HG03575 (cell line): ENCODE measurements around the gene ADAMTS9.

Experiments used
- ATAC-seq: cut with Tn5 transposase; IDR thresholded peaks from one replicate; pipeline ENCODE4 v1.9.1; 2021; ENCODE audit not compliant: unreplicated experiment, insufficient number of reproducible peaks, low FRiP score; ENCODE audit errors: extremely low read depth

Gene ADAMTS9

DNA sequence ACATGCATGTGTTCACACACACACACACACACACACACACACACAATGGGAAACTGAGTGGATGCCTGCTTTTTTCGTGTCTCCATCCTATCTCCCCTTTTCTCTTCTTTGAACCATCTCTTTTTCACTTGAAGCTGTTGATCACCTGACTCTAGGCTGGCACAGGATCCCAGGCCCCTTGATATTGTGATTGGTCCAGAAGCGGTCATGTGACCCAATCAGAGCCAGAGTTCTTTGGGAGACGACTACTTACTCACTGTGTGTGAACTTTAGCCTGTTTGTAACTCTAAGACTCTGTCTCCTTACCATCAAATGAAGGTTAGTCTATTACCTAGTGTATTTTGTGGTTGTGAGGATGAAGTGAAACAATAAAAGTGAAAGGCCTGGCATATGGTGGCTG is 172.9 kb downstream of the ADAMTS9 start:
- ATAC-seq, result no peak

- ATAC-seq, result no peak
These were observed 178.6 kb downstream of the ADAMTS9 start for GRCh38 chr3:64509206-64509605.

DNA sequence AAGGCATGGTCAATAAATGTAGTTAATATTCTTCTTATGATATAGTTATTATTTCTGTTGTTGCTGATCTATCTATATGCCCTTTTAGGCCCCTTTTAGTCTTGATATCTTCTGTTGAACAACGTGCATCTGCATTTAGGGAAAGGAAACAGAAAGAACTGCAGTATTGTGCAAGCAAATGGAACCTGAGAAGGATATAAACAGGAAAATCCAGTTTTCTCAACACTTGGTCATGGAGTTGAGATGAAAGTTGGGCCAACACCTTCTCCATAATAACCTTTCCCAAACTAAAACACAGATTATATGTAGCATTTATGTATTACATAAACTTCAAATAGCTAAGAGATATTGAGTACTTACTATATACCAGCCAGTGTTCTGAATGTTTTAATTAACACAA is 179.7 kb downstream of the ADAMTS9 start:
- no peak for ATAC-seq

- no peak for ATAC-seq
These were observed 181.5 kb downstream of the ADAMTS9 start for GRCh38 chr3:64506255-64506654.

GRCh38 chr3:64505419-64505818 is 182.4 kb downstream of the ADAMTS9 start:
- no peak for ATAC-seq

GRCh38 chr3:64502284-64502683 is 185.5 kb downstream of the ADAMTS9 start:
- no peak for ATAC-seq

DNA sequence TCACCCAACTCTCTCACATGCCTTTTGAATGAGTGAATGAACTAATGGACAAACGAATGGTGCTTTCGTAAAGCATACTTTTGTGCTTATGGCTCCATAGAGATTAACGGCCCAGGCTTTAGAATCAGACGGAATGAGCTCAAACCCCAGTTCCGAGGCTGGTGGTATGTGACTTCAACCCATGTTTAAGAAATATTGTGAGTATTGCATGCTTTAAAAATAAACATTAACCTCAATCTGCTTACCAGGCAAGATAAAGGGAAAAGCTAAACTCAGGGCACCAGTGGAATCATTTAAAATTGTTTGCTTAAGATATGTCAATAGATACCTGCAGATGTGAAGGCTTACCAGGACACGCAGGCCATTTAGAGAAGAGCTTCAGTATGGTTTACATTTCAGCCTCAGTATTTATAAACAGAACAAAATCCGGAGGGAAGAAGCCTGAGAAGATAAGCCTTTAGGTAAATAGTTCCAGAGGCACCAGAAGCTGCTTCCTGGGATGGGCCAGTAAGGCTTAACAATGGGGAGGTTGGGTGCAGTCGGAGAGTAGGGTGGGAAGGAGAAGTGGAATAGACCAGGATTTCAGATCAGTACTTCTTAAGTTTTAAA is 186.4 kb downstream of the ADAMTS9 start:
- no peak for ATAC-seq

DNA sequence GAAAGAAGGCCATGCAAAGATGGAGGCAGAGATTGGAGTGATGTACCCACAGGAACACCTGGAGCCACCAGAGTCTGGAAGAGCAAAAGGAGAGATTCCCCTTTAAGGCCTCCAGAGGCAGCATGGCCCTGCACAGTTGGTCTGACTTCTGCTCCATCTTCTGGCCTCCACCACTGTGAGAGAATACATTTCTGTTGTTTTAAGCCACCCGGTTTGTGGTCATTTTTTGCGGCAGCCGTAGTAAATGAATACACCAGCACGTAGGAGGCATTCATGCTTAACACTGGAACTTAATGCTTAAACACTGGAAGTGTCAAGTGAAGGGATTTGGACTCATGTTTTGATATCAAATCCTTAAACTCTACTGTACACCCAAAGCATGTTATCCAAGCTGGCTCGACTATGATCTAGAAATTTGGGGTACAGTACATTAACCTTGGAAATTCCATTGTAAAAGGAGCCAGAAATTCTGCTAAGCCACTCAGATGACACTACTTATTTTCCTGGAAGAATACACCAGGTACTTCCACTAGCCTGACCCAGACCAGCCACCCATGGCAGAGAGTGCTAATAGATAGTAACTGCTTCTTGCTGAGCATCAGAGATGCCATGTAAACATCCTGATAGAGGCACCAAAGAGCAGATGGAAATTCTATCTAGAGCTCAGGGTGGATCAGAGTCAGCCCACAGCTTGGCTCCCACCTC is 190.9 kb downstream of the ADAMTS9 start:
- no peak for ATAC-seq

GRCh38 chr3:64495781-64496334 is 191.9 kb downstream of the ADAMTS9 start:
- ATAC-seq, result no peak

DNA sequence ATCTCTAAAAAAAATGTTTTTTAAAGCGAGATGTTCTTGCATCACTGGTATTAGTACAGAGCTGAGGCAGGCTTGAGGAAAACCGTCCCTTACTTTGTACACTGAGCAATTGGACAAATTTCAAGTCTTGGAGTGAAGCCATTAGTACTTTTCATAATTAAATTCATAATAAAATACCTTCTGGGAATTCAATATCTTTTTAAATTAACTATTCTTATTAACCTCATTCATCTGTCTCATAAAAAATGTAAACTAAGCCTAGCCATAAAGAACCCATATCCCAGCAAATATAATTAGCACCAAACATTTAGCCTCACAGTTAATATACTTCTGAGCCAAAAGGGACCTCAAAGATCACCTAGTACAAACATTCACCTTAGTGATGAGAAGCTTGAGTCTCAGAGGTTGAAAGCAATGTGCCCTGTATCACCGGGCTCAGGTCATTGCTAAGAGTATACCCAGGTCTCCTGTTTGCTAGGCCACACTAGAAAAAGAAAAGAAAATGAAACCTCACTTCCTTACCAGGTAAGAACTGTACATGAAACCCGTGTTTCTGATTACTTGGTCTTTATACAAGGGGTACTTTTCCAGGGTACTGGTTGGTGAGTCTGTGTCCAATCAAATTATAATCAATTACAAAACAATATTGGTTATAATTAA is 192.5 kb downstream of the ADAMTS9 start:
- ATAC-seq, result no peak

DNA sequence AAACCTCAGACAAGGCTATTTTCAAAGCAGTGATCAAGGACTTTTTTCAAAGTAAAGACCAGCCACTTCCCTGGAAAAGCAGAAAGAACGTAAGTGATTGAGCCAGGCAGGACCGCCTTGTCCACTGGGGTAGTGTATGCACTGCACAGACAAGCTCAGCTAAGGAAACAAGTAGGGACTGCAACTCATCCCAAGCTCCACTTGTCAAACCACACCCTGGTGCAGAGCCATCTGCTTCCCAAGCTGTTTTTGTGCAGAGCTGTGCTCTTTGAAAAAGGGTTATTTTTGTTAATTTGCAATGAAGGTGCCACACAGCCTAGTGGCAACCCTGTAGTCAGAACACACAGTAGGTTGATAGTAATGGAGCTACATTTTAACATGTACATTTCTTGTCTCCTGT is 193.3 kb downstream of the ADAMTS9 start:
- no peak for ATAC-seq

- no peak for ATAC-seq
These were observed 194.7 kb downstream of the ADAMTS9 start for GRCh38 chr3:64493149-64493548.

DNA sequence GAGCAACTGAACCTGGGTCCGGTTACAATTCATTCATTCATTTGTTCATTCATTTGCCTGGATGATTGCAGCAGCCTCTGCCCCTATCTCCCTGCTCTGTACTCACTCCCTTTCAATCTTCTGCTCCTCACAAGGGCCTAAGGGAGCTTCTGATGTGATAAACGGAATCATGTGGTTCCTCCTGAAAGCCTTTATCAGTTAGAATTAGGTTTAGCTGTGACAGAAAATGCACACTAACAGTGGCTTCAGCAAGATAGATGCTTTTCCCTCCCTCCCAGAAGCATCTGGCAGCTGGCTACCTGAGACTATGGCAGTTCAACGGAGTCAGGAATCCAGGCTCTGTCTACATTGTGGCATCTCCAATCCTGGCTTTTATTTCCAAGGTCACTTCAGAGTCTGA is 196.0 kb downstream of the ADAMTS9 start:
- ATAC-seq, result no peak

- ATAC-seq, result no peak
These were observed 197.5 kb downstream of the ADAMTS9 start for GRCh38 chr3:64490180-64490724.

GRCh38 chr3:64489361-64490044 is 198.3 kb downstream of the ADAMTS9 start:
- ATAC-seq, result no peak

GRCh38 chr3:64488939-64489338 is 198.9 kb downstream of the ADAMTS9 start:
- ATAC-seq, result no peak

- no peak for ATAC-seq
These were observed 203.4 kb downstream of the ADAMTS9 start for GRCh38 chr3:64484289-64484992.

DNA sequence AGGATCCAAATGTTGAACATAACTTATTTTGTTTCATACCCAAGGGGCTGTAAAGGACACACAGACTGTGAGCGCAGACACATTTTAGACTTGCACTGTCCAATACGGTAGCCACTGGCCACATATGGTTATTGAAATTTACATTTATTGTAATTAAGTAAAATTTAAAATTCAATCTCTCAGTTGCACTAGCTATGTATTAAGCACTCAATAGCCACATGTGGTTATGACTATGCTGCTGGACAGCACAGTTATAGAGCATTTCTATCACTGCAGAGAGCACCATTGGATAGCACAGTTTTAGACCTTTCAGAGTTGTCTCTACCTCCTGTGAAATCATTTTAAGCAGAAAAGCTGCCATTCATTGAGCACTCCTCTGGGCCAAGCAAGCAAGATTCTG is 204.3 kb downstream of the ADAMTS9 start:
- ATAC-seq, result no peak

DNA sequence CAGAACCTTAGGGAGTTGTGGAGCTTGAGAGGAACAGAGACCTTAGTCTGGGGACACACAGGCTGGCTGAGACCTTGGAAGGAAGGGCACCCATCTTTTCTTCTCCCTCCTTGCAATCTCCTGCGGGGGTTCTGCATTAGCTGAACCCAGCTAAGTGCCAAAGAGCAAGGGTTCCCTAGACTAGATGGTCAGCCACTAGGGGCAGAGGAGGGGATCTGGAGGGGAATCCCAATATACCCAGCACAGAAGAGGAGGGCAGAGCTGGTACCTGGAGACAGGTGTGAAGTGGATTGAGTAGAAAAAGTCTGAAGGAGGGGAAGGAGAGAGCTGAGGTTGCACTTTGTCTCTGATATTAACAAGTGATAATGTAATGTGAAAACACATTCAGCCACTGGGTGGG is 212.8 kb downstream of the ADAMTS9 start:
- ATAC-seq, result no peak
